HG03060 (cell line): Measurements from ENCODE around the gene TNNI3K.
A peak's percentile ranks its signal among the peaks of the same experiment; 100 is the strongest.

Experiments used
- ATAC-seq: cut with Tn5 transposase; IDR thresholded peaks from one replicate; pipeline ENCODE4 v1.9.1; 2021; ENCODE audit warnings: low read depth, moderate number of reproducible peaks; ENCODE audit not compliant: unreplicated experiment

Gene TNNI3K

DNA sequence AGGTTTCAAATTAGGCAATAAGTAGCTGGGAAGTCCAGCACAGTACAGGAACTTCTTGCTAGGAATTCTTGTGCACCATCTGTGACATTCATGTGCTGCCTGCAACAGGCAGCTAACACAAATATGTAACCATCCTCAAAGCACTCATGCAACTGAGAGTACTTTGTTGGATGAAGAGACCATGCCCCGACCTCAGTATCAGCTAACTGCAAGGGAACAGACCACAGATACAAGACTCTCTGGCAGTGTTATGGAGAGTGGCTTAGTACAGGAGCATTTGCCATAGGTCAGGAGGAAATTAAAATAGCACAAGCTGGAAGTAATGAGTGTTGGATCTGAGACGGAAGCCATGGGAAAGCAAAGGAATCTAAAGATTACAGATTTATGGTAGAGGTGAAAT, 153.7 kb downstream of the TNNI3K start:
- no peak for ATAC-seq

DNA sequence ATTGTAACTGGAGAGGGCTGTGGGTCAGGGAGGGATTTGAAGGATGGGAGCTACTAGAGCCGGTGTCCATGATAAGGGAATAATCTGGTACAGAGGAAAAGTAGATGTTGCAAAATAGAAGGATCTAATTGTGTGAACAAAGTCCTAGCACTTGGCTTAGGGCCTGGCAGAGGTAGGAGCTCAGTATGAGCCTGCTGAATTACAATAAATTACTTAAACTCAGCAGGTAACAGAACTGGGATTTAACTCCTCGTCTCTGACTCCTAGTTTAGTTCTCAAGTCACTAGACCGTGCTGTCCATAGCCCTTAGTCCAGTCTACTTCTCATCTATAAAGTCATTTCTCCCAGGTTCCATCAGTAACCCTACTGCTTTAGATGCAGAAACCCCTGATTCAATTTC, 157.0 kb downstream of the TNNI3K start:
- ATAC-seq = no peak

DNA sequence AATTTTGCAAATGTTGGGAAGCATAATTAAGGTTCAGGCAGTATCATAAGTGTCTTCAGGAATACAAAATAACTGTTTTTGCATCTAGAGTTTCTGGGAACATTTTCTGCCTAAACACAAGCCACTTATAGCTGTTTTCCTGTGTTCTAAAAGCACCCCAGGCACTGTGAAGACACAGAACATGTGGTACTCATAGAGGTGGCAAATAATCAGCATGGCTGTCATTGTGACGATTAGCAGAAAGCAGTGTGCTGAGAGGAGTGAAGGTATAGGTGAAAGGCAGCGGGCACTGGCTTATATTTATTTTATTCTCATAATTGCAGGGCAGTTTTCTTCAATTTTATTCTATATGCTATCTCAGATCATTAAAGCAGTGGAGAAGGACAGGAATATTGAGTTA, 157.7 kb downstream of the TNNI3K start:
- no peak for ATAC-seq

DNA sequence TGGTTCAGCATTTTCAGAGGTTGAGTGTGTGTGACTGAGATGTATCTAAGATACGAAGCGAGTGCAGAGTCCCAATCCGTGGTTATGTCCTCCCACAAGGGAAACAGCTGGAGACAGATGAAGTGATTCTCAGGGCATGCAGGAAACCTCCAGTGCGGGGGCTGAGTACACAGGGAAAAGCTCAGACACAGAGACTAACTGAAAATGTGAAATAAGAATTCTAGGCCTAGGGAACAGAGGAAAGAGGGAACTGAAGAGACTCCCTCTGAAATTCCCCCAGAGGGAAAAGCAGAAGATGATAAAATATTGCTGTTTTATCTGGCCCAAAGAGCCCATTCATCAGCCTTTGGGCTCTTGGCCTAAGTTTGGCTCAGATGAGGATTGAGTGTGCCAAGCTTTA, 160.4 kb downstream of the TNNI3K start:
- no peak for ATAC-seq

DNA sequence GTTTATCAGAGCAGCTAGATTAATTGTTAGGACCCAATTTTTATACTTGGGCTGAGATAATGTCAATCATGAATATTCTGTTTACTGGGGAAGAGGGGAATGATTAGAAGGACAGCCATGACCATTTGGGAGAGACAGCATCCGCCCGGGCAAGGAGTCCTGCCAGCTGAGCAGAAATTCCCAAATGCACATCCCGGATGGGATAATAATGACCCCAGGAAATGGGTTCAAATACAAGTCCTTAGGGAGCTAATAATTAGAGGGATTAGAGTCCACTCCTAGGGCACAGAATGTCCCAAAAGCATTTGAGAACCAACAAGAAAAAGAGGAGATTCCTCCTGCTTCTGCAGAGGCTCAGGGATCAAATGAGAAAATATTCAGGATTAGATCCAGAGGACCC, 161.3 kb downstream of the TNNI3K start:
- ATAC-seq = no peak

DNA sequence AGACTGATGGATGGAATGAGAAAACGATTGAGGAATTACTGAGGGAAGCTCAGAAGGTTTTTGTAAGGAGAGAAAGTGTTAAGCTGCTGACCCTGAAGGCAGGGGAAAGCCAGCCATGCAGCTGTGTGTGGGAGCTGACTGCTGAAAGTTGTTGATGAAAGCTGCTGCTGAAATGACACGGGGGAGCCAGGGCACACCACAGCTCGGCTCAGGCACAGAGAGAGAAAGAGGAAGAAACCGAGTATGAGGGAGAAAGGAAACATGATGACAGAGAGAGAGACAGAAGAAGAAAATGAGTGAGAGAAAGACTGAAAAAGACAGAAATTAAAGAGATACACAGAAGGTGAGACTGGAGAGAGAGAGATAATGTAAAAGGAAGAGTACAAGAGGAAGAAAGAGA, 161.7 kb downstream of the TNNI3K start:
- ATAC-seq = peak; percentile 35

DNA sequence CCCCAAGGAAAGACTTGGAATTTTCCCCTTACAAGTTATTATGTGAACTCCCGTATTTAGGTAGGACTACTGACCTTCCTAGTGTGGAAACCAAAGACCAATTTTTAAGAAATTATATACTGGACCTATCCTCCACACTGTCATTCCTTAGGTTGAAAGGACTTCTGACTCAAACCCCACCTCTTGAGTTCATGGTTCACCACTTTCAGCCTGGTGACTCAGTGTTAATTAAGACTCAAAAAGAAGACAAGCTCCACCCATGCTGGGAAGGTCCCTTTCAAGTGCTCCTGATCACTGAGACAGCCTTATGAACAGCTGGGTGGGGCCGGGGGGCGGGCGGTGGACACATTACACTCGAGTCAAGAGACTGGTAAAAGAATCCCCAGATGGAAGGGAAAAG, 164.1 kb downstream of the TNNI3K start:
- ATAC-seq = peak; percentile 72

DNA sequence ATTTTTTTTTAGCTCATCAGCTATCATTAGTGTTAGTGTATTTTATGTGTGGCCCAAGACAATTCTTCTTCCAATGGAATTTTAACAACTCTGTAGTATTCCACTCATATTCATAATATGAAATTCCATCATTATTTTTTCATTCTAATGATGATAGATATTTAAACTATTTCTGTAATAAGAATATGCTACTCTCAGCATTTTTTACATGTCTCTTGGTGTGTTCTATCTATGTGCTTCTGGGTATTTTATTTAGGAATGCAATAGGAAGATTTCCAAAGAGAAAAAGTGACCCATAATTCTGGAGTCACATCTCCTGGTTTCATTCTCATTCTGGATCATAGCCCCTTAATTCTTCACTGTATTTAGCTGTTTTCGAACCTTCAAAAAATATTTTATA, 167.7 kb downstream of the TNNI3K start:
- no peak for ATAC-seq

DNA sequence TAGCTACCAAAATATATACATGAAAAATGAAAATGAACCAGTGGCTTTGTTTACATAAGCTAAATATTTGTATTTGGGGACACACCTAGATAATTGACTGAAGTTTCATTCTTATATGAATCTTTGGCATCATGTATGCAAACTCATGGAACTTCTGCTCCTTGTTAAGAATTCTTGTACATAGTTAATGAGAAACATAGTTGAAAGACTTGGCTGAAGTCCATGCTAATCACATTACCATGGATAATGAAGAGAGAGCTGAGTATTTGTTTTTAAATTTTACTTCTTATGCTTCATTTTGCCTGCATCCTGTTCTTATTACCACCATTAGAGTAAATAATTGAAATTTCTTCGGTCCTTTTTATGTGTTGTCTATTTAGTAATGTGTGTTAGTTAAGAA, 168.4 kb downstream of the TNNI3K start:
- no peak for ATAC-seq

DNA sequence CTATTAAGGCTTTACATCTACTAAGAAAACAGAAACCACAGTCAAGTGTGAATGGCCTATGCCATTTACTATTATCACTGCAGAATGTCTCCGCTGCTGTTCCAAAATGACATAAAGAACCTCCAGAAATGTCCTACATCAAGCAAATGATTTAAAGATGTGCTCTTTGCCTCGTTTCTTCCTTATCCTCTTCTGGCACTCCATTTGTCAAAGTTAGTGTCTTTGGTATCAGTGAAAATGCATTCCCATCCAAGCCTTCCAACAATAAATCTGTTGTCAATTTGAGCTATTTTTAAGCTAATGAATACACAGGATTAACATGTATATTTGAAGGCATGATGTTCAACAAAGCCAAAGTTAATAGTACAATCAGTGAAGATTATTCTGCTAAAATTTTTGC, 171.6 kb downstream of the TNNI3K start:
- ATAC-seq = no peak

DNA sequence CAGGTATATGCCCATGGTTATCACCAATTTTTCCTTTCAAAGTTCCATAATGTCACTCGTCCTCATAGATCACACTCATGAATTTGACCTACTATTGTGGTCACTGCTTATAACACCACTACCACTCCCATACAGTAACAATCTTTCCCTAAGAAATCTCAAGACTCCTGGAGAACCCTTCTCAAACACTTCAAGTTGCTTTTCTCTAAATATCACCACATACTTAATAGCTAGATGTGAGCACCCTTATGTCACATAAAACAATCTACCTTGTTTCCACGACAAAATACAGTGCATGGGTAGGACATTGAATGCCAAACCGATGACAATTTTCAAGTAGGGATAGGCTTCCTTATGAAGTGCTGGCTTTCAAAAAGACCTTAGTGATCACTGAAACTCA, 172.7 kb downstream of the TNNI3K start:
- ATAC-seq = no peak

DNA sequence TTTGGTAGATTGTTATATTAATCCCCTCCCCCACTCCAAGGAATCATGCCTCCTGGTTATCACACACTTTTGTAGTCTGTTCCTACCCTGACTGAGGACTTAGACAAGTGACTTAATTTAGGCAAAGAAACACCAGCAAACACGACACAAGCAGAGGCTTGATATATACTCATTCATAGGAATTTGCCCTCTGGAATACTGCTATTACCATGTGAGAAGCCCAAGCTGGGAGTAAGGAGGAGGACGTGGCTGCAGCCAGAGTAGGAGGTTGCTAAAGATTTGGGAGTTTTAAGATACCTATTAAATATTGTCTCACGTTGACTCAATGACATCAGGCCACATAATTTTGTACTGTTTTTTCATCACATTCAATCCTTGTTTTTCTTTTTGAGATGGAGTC, 177.1 kb downstream of the TNNI3K start:
- ATAC-seq = no peak

DNA sequence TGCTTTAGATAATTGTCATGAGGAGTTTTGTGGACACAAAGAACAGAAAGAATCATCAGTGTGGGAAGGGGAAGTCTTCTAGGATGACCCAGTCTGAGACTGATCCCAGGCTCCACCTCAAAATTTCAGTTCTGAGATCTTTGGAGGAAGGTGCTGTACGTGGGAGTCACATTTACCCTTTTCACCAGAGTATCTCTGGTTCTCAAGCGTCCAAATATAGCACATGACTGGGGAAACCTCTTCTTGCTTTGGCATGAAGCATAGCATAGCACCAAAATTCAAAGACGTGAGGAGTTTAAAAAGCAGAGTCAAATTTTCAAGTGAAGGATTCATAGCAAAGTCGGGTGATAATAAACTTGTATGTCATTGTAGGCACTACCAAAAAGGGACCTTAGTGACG, 180.7 kb downstream of the TNNI3K start:
- ATAC-seq = no peak

DNA sequence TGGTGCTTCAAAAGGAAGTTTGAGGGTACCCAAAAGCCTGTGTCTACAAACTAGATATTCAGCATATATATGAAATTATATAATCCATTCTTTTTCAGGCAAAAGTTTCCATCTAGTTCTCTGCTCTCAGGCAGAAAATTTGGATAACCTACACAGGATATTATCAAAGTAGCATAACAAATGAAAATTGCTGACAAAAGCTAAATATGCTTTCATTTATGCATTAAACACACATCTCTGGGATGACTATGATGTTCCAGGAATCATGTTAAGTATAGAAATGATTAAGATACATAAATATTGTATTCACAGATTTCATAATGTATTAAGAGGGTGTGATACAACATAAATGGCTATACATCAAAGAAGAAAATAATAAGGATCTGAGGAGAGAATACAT, 184.4 kb downstream of the TNNI3K start:
- ATAC-seq = no peak

DNA sequence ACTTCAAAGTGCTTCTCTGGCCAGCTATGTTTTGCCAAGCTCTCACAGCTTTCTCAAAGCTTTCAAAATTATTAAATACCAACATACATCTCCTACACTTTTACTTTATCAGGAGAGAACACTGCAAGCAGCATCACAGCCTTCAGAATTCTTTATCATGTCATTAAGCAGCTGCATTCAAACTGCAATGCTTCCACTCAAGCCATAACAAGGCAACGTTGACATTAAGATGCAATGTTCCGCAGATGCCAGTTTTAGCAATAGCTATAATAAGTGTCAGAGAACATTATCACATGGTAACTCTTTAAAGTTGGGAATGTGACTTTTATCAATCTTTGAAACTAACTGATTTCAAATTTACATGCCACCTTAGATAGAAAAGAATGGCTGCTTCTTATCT, 185.3 kb downstream of the TNNI3K start:
- no peak for ATAC-seq

DNA sequence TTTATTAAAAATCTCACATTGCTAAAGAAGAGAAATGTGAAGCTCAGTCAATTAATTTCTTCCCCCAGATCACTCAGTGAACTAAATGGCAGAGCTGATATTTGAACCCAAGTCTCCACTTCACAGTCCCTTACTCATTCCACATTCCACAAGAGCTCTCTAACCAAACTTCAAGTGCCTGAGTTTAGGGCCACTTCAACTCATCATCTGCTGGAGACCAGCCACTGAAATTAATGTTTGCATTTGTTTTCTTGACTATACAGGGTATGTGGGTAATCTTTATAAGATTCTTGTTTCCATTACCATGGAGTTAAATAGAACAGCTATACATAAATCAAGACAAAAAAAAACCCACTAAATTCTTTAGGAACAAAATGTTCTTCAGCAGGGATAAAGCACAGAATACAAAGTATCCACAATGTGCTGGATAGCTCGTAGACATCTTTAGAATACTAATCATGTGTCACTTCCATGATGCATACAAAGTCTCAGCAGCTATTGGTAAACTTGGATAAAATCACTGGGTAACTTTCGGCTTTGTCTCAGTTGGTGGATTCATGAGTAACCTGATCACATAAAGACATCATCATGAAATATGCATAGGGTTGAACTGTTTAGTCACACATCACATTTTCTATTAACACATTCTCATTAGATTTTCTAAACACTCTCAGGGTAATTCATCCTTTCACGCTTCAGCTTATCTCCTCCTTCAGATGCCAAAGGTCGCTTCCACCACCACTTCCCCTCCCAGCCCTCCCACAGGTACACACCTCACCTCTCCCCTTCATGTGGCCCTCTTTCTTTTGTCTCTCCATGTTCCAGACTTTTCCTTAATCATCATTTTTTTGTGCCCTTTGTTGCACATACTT, 187.5 kb downstream of the TNNI3K start:
- no peak for ATAC-seq

DNA sequence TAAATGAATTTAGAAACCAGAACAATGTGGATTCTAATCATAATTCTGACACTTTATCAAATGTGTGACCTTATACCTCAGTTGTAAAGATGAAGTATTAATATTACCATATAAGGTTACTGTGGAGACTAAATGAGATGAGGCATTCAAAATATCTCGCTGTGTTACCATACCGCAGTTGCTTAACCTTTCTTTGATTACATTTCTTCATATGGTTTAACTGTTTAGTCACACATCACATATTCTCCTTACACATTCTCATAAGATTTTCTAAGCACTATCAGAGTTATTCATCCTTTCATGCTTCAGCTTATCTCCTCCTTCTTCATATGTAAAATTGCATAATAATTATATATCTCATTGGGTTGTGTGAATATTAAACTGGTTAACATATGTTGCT, 188.3 kb downstream of the TNNI3K start:
- ATAC-seq = no peak

DNA sequence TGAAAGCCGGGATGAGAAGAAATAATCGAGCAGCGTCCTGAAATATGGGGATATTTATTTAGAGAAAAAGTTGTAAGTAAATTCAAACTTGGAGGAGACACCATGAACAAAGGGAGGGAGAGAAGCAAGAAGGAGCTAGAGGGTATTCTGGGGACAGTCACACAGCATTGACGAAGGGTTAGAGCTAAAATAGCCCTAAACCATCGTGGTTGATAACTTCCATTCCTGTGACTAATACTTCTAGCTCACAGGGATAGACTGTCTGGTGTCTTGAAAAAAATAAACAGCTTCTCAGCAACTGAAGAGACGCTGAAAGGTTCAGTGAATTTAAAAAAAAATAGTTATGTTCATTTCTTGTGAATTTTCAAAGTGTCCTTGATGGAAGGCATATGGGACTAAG, 190.5 kb downstream of the TNNI3K start:
- ATAC-seq = no peak

DNA sequence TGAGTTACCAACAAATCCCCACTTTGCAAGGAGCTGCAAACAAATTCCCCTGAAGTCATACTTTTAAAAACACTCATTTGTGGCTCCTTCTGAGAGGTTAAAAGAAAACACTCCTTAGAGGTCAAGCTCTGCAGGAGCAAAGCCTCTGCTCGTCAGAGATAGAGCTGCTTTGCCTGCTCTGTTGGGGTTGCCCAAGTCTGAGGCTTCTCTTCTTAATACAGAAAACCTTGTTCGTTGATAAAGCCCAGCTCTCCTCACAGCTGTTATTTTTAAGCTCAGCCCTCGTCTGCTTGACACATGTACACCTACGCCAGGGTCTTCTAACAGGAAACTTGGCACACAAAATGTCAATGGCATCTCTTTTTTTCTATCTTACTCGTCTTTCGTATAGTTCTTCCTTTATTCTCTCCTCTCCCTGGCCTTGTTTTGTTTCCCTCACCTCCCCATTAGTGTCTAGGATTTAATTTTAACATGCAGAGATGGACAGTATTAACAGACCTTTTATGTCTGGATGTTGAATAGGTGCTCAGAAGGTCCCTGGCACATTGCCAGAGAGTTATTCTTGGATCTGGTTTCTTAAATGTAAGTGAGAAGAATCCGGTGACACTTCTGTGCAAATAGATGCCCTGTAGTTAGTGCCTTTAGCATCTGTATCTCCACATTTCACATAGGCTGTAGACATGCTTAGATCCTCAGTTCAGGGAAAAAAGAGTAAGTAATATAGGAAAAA, 191.2 kb downstream of the TNNI3K start:
- ATAC-seq = no peak

DNA sequence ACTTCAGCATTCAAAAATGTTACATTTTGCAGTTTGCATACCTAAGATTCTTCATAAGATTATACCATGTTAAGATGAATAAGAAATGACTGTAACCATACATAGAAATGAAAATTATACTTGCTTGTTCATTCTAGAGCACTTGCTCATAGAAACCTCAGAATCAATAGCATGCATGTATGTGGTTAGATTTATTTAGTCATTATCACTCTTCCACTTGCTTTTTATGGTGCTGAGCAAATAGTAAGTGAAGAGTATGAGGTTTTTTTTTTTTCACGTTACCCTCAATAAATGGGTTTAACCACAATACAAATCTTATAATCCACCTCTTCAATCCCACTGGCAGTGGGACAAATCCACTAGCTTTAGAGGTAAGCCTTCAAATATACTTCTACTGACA, 192.5 kb downstream of the TNNI3K start:
- no peak for ATAC-seq

DNA sequence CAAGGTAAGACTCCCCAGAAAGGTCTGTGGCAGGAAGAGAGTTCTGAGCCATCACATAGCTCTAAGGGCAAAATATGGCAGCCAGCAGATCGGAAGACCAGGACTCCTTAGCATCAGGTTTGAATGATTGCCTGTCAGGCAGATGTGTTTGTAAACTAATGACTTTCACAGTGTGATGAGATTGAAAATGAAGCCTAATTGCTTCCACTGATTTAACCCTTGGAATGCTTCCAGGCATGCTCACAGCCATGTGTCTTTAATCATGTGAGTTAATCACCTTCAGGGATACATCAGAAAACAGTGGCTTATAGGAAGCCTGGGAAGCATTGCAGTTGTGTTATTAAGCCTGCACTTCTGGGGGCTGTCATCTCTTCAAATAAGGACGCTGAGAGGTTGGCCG, 194.4 kb downstream of the TNNI3K start:
- ATAC-seq = no peak

DNA sequence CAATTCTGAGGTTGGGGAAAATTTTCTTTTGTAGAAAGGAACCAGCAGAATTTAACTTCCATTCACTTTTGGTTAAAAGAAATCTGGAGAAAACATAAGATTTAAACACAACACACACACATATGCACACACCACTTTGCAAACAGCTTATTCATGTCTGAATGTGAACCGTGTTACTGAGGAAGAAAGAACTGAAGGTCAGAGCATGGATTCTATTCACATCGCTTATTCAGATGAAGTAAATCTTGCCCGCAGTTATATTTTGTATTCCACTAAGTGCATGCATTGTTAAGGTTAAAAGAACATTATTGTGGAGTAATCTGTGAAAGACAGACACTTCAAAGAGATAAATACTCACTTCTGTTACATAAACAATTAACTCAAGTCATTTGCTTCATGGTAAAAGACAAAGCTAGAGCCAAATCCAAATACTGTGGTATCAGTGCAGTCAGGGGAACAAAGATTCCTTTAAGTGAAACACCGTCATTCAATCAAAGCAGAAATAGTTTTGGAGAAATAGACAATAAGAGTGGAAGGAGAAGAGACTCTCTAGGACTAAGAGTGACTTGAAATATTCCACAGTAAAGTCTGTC, 195.3 kb downstream of the TNNI3K start:
- no peak for ATAC-seq
